WTC11 (cell line): ENCODE data around the gene CFAP100. TPM values are rescaled to one million over a fixed set of nuclear protein-coding genes. Genes with fewer than 3 reads are reported as not detected.

ENCODE experiments used
- ATAC-seq: fragments of 200-7000 bp; cut with Tn5 transposase; 2 replicates; pipeline ENCODE4 v1.10.0; 2021; ENCODE audit warnings: mild to moderate bottlenecking, moderate library complexity
- CTCF ChIA-PET: fragments of 300-600 bp; sonication (Branson Sonifier 250); formaldehyde crosslinking; loops from one replicate; lab custom pipeline; 2021; ENCODE audit warnings: antibody characterized with exemption; lab: Charles Lee
- POLR2A ChIA-PET: fragments of 350-600 bp; sonication (Branson Sonifier 250); formaldehyde crosslinking; loops from one replicate; lab custom pipeline; 2021; ENCODE audit warnings: antibody characterized with exemption; lab: Charles Lee
- DNase-seq: peaks from one replicate; pipeline ENCODE4 v3.0.0; 2021; ENCODE audit warnings: low spot score
- H3K27ac Mint-ChIP-seq: 2 replicates; pipeline ENCODE4 v1.8.0; 2021; ENCODE audit warnings: mixed read lengths
- H3K27me3 Mint-ChIP-seq: 2 replicates; pipeline ENCODE4 v1.8.0; 2021; ENCODE audit warnings: low read depth, mild to moderate bottlenecking, moderate library complexity, mixed read lengths
- H3K36me3 Mint-ChIP-seq: 2 replicates; pipeline ENCODE4 v1.8.0; 2021; ENCODE audit warnings: mixed read lengths
- H3K4me1 Mint-ChIP-seq: 2 replicates; pipeline ENCODE4 v1.8.0; 2022; ENCODE audit warnings: mixed read lengths
- H3K4me3 Mint-ChIP-seq: 2 replicates; pipeline ENCODE4 v1.8.0; 2021; ENCODE audit warnings: mild to moderate bottlenecking, moderate library complexity, mixed read lengths
- H3K9me3 Mint-ChIP-seq: 2 replicates; pipeline ENCODE4 v1.8.0; 2021; ENCODE audit warnings: mixed read lengths
- CREB1 ChIP-seq: sonication (generic); formaldehyde crosslinking; IDR thresholded peaks from 2 replicates; pipeline ENCODE4 v1.8.0; 2023; ENCODE audit warnings: mild to moderate bottlenecking, missing genetic modification reagents
- CREM ChIP-seq: sonication (generic); formaldehyde crosslinking; IDR thresholded peaks from 2 replicates; pipeline ENCODE4 v1.8.1; 2022; ENCODE audit warnings: mild to moderate bottlenecking, missing genetic modification reagents, moderate library complexity
- CTCF ChIP-seq: fragments of 200-600 bp; IDR thresholded peaks from 2 replicates; pipeline ENCODE4 v1.8.0; 2022; ENCODE audit warnings: antibody characterized with exemption
- E2F4 ChIP-seq: sonication (generic); formaldehyde crosslinking; IDR thresholded peaks from 2 replicates; pipeline ENCODE4 v1.8.1; 2022; ENCODE audit warnings: low read depth, mild to moderate bottlenecking, moderate library complexity, missing genetic modification reagents, borderline replicate concordance
- FOXJ3 ChIP-seq: sonication (generic); formaldehyde crosslinking; IDR thresholded peaks from 2 replicates; pipeline ENCODE4 v1.9.0; 2021; ENCODE audit warnings: missing genetic modification reagents, mild to moderate bottlenecking, borderline replicate concordance
- FOXP4 ChIP-seq: sonication (generic); formaldehyde crosslinking; IDR thresholded peaks from 2 replicates; pipeline ENCODE4 v1.8.0; 2022; ENCODE audit warnings: mild to moderate bottlenecking, missing genetic modification reagents
- GABPB1 ChIP-seq: sonication (generic); formaldehyde crosslinking; IDR thresholded peaks from 2 replicates; pipeline ENCODE4 v1.8.1; 2023; ENCODE audit warnings: mild to moderate bottlenecking, missing genetic modification reagents
- GTF2I ChIP-seq: fragments of 250-450 bp; sonication (Bioruptor Pico); conservative IDR thresholded peaks from 2 replicates; pipeline ENCODE4 v1.4.0; 2021; ENCODE audit warnings: mild to moderate bottlenecking
- JAZF1 ChIP-seq: fragments of 250-450 bp; sonication (Bioruptor Pico); IDR thresholded peaks from 2 replicates; pipeline ENCODE4 v1.9.0; 2021; ENCODE audit warnings: moderate library complexity, mild to moderate bottlenecking, inconsistent platforms
- MYBL2 ChIP-seq: sonication (generic); formaldehyde crosslinking; IDR thresholded peaks from 2 replicates; pipeline ENCODE4 v1.8.1; 2023; ENCODE audit warnings: mild to moderate bottlenecking, moderate library complexity, missing genetic modification reagents
- NFYB ChIP-seq: sonication (generic); formaldehyde crosslinking; conservative IDR thresholded peaks from 2 replicates; pipeline ENCODE4 v1.8.0; 2022; ENCODE audit warnings: low read depth, missing genetic modification reagents
- RELA ChIP-seq: sonication (generic); formaldehyde crosslinking; IDR thresholded peaks from 2 replicates; pipeline ENCODE4 v1.8.1; 2022; ENCODE audit warnings: missing genetic modification reagents, mild to moderate bottlenecking, borderline replicate concordance
- TP53 ChIP-seq: sonication (generic); formaldehyde crosslinking; IDR thresholded peaks from 2 replicates; pipeline ENCODE4 v1.8.1; 2023; ENCODE audit warnings: mild to moderate bottlenecking, missing genetic modification reagents
- USF1 ChIP-seq: sonication (generic); formaldehyde crosslinking; IDR thresholded peaks from 2 replicates; pipeline ENCODE4 v1.8.0; 2022; ENCODE audit warnings: mild to moderate bottlenecking, missing genetic modification reagents
- ZNF121 ChIP-seq: sonication (generic); formaldehyde crosslinking; IDR thresholded peaks from 2 replicates; pipeline ENCODE4 v1.8.0; 2023; ENCODE audit warnings: missing genetic modification reagents
- ZNF317 ChIP-seq: sonication (generic); formaldehyde crosslinking; IDR thresholded peaks from 2 replicates; pipeline ENCODE4 v1.8.1; 2023; ENCODE audit warnings: low read depth, mild to moderate bottlenecking, moderate library complexity, missing genetic modification reagents, borderline replicate concordance
- ZNF423 ChIP-seq: fragments of 250-450 bp; sonication (Bioruptor Pico); IDR thresholded peaks from 2 replicates; pipeline ENCODE4 v2.1.2; 2022; ENCODE audit warnings: mild to moderate bottlenecking, moderate library complexity
- total RNA-seq: library from RNA; stranded (reverse); gene quantifications from 3 replicates; pipeline ENCODE4 v1.2.3, GENCODE V29; 2021
- TF ChIP-seq, protein P1 (sequence below): sonication (generic); formaldehyde crosslinking; IDR thresholded peaks from 2 replicates; pipeline ENCODE4 v1.8.0; 2022; ENCODE audit warnings: mild to moderate bottlenecking, missing genetic modification reagents
- TF ChIP-seq, protein P2 (sequence below): sonication (generic); formaldehyde crosslinking; IDR thresholded peaks from 2 replicates; pipeline ENCODE4 v1.8.1; 2022; ENCODE audit warnings: mild to moderate bottlenecking, missing genetic modification reagents, moderate library complexity, borderline replicate concordance
- TF ChIP-seq, protein P3 (sequence below): fragments of 250-450 bp; sonication (Bioruptor Pico); IDR thresholded peaks from 2 replicates; pipeline ENCODE4 v1.9.0; 2021; ENCODE audit warnings: mild to moderate bottlenecking
- TF ChIP-seq, protein P4 (sequence below): sonication (generic); formaldehyde crosslinking; IDR thresholded peaks from 2 replicates; pipeline ENCODE4 v1.8.0; 2023; ENCODE audit warnings: missing genetic modification reagents
- TF ChIP-seq, protein P5 (sequence below): sonication (generic); formaldehyde crosslinking; IDR thresholded peaks from 2 replicates; pipeline ENCODE4 v1.8.1; 2023; ENCODE audit warnings: mild to moderate bottlenecking, moderate library complexity, missing genetic modification reagents

CFAP100 gene
- total RNA-seq, 1 experiment from 2014 or later, result not detected

- DNase-seq (no peak), ATAC-seq (no peak)
- TF ChIP-seq, protein P1, sequence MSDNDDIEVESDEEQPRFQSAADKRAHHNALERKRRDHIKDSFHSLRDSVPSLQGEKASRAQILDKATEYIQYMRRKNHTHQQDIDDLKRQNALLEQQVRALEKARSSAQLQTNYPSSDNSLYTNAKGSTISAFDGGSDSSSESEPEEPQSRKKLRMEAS, result no peak
- TF ChIP-seq USF1 (CRISPR knock-in tag) (no peak), GABPB1 (CRISPR knock-in tag) (no peak), ZNF317 (CRISPR knock-in tag) (no peak), FOXP4 (CRISPR knock-in tag) (no peak), E2F4 (CRISPR knock-in tag) (no peak), GTF2I (CRISPR knock-in tag) (no peak), JAZF1 (CRISPR knock-in tag) (no peak), NFYB (CRISPR knock-in tag) (no peak), TP53 (CRISPR knock-in tag) (no peak)
- TF ChIP-seq, protein P2, sequence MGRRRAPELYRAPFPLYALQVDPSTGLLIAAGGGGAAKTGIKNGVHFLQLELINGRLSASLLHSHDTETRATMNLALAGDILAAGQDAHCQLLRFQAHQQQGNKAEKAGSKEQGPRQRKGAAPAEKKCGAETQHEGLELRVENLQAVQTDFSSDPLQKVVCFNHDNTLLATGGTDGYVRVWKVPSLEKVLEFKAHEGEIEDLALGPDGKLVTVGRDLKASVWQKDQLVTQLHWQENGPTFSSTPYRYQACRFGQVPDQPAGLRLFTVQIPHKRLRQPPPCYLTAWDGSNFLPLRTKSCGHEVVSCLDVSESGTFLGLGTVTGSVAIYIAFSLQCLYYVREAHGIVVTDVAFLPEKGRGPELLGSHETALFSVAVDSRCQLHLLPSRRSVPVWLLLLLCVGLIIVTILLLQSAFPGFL (CRISPR knock-in tag), result no peak
- TF ChIP-seq, all 79 proteins: peak for 0
- Mint-ChIP-seq H3K36me3 (no peaks in the 10 kb centered on the region), H3K9me3 (no peaks in the 10 kb centered on the region), H3K27me3 (peaks cover 30% of the 10 kb centered on the region), H3K4me3 (no peak overlapping the region), H3K27ac (no peak overlapping the region), H3K4me1 (peaks cover 24% of the 10 kb centered on the region)
- CTCF ChIA-PET, result no interaction called here
- POLR2A ChIA-PET, result interaction anchor here (0.7 kb wide), 1 partner anchor 153 kb away, joined by 3 read pairs; no protein-coding TSS in a partner anchor
These were observed 4.0 kb downstream of the CFAP100 start for GRCh38 chr3:126398423-126399350.

- POLR2A ChIA-PET, result no interaction called here
- ATAC-seq (no peak), DNase-seq (no peak)
- CTCF ChIA-PET, result no interaction called here
- H3K27ac Mint-ChIP-seq, result no peak overlapping the region
- peaks cover 23% of the 10 kb centered on the region for H3K27me3 Mint-ChIP-seq
- no peak overlapping the region for H3K4me3 Mint-ChIP-seq
- H3K36me3 Mint-ChIP-seq, result no peaks in the 10 kb centered on the region
- H3K9me3 Mint-ChIP-seq, result no peaks in the 10 kb centered on the region
- H3K4me1 Mint-ChIP-seq, result peaks cover 22% of the 10 kb centered on the region
- no peak for TF ChIP-seq CREM (CRISPR knock-in tag)
- no peak for TF ChIP-seq CREB1 (CRISPR knock-in tag)
- TF ChIP-seq, protein P3, sequence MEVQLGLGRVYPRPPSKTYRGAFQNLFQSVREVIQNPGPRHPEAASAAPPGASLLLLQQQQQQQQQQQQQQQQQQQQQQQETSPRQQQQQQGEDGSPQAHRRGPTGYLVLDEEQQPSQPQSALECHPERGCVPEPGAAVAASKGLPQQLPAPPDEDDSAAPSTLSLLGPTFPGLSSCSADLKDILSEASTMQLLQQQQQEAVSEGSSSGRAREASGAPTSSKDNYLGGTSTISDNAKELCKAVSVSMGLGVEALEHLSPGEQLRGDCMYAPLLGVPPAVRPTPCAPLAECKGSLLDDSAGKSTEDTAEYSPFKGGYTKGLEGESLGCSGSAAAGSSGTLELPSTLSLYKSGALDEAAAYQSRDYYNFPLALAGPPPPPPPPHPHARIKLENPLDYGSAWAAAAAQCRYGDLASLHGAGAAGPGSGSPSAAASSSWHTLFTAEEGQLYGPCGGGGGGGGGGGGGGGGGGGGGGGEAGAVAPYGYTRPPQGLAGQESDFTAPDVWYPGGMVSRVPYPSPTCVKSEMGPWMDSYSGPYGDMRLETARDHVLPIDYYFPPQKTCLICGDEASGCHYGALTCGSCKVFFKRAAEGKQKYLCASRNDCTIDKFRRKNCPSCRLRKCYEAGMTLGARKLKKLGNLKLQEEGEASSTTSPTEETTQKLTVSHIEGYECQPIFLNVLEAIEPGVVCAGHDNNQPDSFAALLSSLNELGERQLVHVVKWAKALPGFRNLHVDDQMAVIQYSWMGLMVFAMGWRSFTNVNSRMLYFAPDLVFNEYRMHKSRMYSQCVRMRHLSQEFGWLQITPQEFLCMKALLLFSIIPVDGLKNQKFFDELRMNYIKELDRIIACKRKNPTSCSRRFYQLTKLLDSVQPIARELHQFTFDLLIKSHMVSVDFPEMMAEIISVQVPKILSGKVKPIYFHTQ (CRISPR knock-in tag), result no peak
- no peak for TF ChIP-seq RELA (CRISPR knock-in tag)
- no peak for TF ChIP-seq ZNF423 (CRISPR knock-in tag)
- TF ChIP-seq, protein P4, sequence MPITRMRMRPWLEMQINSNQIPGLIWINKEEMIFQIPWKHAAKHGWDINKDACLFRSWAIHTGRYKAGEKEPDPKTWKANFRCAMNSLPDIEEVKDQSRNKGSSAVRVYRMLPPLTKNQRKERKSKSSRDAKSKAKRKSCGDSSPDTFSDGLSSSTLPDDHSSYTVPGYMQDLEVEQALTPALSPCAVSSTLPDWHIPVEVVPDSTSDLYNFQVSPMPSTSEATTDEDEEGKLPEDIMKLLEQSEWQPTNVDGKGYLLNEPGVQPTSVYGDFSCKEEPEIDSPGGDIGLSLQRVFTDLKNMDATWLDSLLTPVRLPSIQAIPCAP (CRISPR knock-in tag), result no peak
- no peak for TF ChIP-seq FOXJ3
- TF ChIP-seq, protein P5, sequence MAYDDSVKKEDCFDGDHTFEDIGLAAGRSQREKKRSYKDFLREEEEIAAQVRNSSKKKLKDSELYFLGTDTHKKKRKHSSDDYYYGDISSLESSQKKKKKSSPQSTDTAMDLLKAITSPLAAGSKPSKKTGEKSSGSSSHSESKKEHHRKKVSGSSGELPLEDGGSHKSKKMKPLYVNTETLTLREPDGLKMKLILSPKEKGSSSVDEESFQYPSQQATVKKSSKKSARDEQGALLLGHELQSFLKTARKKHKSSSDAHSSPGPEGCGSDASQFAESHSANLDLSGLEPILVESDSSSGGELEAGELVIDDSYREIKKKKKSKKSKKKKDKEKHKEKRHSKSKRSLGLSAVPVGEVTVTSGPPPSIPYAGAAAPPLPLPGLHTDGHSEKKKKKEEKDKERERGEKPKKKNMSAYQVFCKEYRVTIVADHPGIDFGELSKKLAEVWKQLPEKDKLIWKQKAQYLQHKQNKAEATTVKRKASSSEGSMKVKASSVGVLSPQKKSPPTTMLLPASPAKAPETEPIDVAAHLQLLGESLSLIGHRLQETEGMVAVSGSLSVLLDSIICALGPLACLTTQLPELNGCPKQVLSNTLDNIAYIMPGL (CRISPR knock-in tag), result no peak
- no peak for TF ChIP-seq CTCF
- no peak for TF ChIP-seq ZNF121 (CRISPR knock-in tag)
- TF ChIP-seq MYBL2 (CRISPR knock-in tag), result no peak
These were observed 4.6 kb downstream of the CFAP100 start for GRCh38 chr3:126399351-126399735.
